CD4-positive, alpha-beta T cell (primary cell): Measurements from ENCODE around the gene IPCEF1. TPM values are rescaled to one million over a fixed set of nuclear protein-coding genes. Genes with fewer than 3 reads are reported as not detected.

Experiments used
- ATAC-seq: fragments of 200-7000 bp; cut with Tn5 transposase; one replicate; pipeline ENCODE4 v1.10.0; 2022; ENCODE audit warnings: mild to moderate bottlenecking; ENCODE audit not compliant: poor library complexity
- CTCF ChIA-PET: fragments of 350-600 bp; sonication (Branson Sonifier 250); formaldehyde crosslinking; loops from one replicate; lab custom pipeline; 2021; ENCODE audit warnings: antibody characterized with exemption, inconsistent platforms; lab: Charles Lee
- POLR2A ChIA-PET: fragments of 350-600 bp; sonication (Branson Sonifier 250); formaldehyde crosslinking; loops from one replicate; lab custom pipeline; 2021; ENCODE audit warnings: antibody characterized with exemption, inconsistent platforms; lab: Charles Lee
- DNase-seq, 14 experiments: peaks; one replicate each; pipeline ENCODE4 v3.0.0-alpha.2; 2013 to 2020; ENCODE audit warnings: mixed read lengths in 2 of 14
- H3K27ac ChIP-seq, 2 donors: one replicate each; pipeline versions ENCODE4 v1.5.1 to v1.7.0; 2013; ENCODE audit warnings: low read length in 2 of 2, low read depth in 1 of 2, mild to moderate bottlenecking in 1 of 2
- H3K27me3 ChIP-seq, 2 experiments: 1 replicate in 1 of 2; 2 replicates in 1 of 2; pipeline versions ENCODE4 v1.6.1 to v1.7.0; 2013; ENCODE audit warnings: low read length in 2 of 2, control low read depth in 1 of 2, mild to moderate bottlenecking in 1 of 2, moderate library complexity in 1 of 2; ENCODE audit not compliant: insufficient read depth in 2 of 2, control insufficient read depth in 1 of 2
- H3K36me3 ChIP-seq: one replicate; pipeline ENCODE4 v1.6.1; 2013; ENCODE audit warnings: low read length, control low read depth; ENCODE audit not compliant: insufficient read depth
- H3K4me1 ChIP-seq: one replicate; pipeline ENCODE4 v1.6.1; 2013; ENCODE audit warnings: low read length, control low read depth; ENCODE audit not compliant: insufficient read depth
- H3K4me3 ChIP-seq: one replicate; pipeline ENCODE4 v1.5.1; 2013; ENCODE audit warnings: mild to moderate bottlenecking, low read length, moderate library complexity
- H3K9me3 ChIP-seq, 2 experiments: 1 replicate in 1 of 2; 2 replicates in 1 of 2; pipeline versions ENCODE4 v1.6.1 to v1.7.0; 2013; ENCODE audit warnings: low read length in 2 of 2, mild to moderate bottlenecking in 2 of 2, control low read depth in 1 of 2, moderate library complexity in 1 of 2; ENCODE audit not compliant: control insufficient read depth in 1 of 2, insufficient read depth in 1 of 2
- H3K27ac Mint-ChIP-seq: one replicate; pipeline ENCODE4 v1.8.0; 2020; ENCODE audit warnings: mixed read lengths
- H3K27me3 Mint-ChIP-seq: one replicate; pipeline ENCODE4 v1.8.0; 2021; ENCODE audit warnings: mixed read lengths
- H3K36me3 Mint-ChIP-seq: one replicate; pipeline ENCODE4 v1.8.0; 2021; ENCODE audit warnings: low read depth, mixed read lengths
- H3K4me1 Mint-ChIP-seq: one replicate; pipeline ENCODE4 v1.8.0; 2021; ENCODE audit warnings: low read depth, mixed read lengths
- H3K4me3 Mint-ChIP-seq: one replicate; pipeline ENCODE4 v1.8.0; 2020; ENCODE audit warnings: mild to moderate bottlenecking, mixed read lengths
- H3K9me3 Mint-ChIP-seq: one replicate; pipeline ENCODE4 v1.8.0; 2020; ENCODE audit warnings: mixed read lengths
- intact Hi-C, 2 experiments: fragments of 100-400 bp; cut with DNase I in 1 of 2; cut with micrococcal nuclease in 1 of 2; formaldehyde crosslinking; loops; one replicate each; pipeline versions ENCODE4 v1.15.1 to v1.9.0; 2023 to 2025; cut with DNase I, micrococcal nuclease
- total RNA-seq, 174 experiments: library from RNA in 2 of 174; stranded (reverse) in 2 of 174; gene quantifications; one replicate each; pipeline ENCODE4 v1.2.3 and lab custom pipeline; 2021 to 2026
- TF ChIP-seq, protein P1 (sequence below): fragments of 200-600 bp; IDR thresholded peaks from one replicate; pipeline ENCODE4 v1.8.0; 2022; ENCODE audit warnings: antibody characterized with exemption, mild to moderate bottlenecking

Gene IPCEF1
- total RNA-seq, 2 experiments from 2014 or later = 92.4 to 96.8 TPM

DNA sequence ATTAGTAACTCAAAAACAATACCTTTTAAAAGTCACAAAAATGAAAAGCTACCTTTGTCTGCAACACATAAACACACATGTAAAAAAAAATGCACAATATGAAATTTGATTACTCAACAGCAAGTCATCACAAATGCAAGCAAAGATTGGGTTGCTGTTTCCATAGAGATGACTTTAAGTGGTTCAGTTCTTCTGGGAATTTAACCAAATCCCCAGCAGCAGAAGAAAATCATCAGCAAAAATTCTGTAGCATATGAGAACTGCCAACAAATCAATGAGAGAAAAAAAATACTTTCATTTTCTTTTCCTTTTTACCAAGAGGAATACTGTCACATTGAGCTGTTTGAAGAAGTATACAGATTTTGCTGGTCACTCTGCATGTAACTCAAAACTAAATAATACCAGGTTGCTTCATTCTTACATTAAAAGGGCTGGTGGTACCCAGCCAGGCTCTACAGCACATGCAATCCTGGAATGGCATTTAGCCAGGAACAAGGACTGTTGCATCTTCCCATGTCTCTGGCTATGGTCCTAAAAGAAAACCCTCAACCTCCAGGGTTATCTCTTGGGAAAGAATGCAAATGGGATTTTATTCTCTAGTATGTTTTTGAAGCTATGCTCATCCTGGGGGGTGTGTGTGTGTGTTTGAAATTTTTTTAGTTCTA is 159.3 kb downstream of the IPCEF1 start:
- Histone ChIP-seq H3K4me1 (peaks cover 5% of the 10 kb centered on the region), H3K36me3 (peaks cover 71% of the 10 kb centered on the region), H3K4me3 (no peak overlapping the region), H3K27me3 (no peaks in the 10 kb centered on the region), H3K9me3 (no peaks in the 10 kb centered on the region), H3K27ac (peak overlapping the region in 1 of 2 donors; percentile 32)
- ATAC-seq (no peak), DNase-seq (no peak)
- H3K9me3 Mint-ChIP-seq = peaks cover 3% of the 10 kb centered on the region
- intact Hi-C loops = no loop called here
- TF ChIP-seq, protein P1, sequence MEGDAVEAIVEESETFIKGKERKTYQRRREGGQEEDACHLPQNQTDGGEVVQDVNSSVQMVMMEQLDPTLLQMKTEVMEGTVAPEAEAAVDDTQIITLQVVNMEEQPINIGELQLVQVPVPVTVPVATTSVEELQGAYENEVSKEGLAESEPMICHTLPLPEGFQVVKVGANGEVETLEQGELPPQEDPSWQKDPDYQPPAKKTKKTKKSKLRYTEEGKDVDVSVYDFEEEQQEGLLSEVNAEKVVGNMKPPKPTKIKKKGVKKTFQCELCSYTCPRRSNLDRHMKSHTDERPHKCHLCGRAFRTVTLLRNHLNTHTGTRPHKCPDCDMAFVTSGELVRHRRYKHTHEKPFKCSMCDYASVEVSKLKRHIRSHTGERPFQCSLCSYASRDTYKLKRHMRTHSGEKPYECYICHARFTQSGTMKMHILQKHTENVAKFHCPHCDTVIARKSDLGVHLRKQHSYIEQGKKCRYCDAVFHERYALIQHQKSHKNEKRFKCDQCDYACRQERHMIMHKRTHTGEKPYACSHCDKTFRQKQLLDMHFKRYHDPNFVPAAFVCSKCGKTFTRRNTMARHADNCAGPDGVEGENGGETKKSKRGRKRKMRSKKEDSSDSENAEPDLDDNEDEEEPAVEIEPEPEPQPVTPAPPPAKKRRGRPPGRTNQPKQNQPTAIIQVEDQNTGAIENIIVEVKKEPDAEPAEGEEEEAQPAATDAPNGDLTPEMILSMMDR = no peak
- ChIA-PET POLR2A (interaction anchor here (0.7 to 0.9 kb wide), 2 partner anchors 46 to 80 kb away, joined by 3 to 4 read pairs; no protein-coding TSS in a partner anchor), CTCF (interaction anchor here (0.9 to 1.0 kb wide), 2 partner anchors 38 to 80 kb away, joined by 3 to 5 read pairs; no protein-coding TSS in a partner anchor)
- H3K27me3 Mint-ChIP-seq = no peaks in the 10 kb centered on the region
- H3K27ac Mint-ChIP-seq = peak overlapping the region; percentile 5
- H3K4me3 Mint-ChIP-seq = no peak overlapping the region
- peaks cover 77% of the 10 kb centered on the region for H3K4me1 Mint-ChIP-seq
- peaks cover 93% of the 10 kb centered on the region for H3K36me3 Mint-ChIP-seq

DNA sequence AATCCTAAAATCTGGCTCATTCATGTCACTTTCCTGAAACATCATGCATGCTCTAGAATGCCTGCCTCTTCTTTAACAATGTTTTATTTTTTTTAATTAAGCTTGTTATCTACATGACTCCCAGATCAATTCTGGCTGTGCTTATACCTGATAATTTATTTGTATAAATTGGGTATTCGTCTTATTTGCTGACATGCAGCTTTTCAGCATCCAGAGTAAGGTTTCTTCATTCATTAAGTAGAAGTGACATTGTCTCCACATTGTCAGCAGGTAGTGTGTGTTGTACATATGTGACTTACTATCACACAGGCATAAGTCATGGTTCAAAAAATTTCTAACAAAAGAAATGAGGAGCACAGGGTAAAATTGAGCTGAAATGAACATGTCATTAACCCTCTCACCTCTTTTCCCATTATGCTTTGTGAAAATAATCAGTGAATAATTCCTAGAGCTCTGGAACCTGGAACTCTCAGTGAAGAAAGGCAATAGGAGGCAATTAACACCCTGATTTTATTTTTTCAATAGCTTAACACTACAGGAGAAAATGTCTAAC is 160.2 kb downstream of the IPCEF1 start:
- no peaks in the 10 kb centered on the region for H3K27me3 ChIP-seq
- no peaks in the 10 kb centered on the region for H3K9me3 ChIP-seq
- POLR2A ChIA-PET = interaction anchor here (0.7 kb wide), 1 partner anchor 47 kb away, joined by 3 read pairs; no protein-coding TSS in a partner anchor
- DNase-seq (no peak), ATAC-seq (no peak)
- peaks cover 3% of the 10 kb centered on the region for H3K9me3 Mint-ChIP-seq
- peaks cover 68% of the 10 kb centered on the region for H3K36me3 ChIP-seq
- H3K4me1 Mint-ChIP-seq = peaks cover 75% of the 10 kb centered on the region
- peaks cover 5% of the 10 kb centered on the region for H3K4me1 ChIP-seq
- intact Hi-C loops = no loop called here
- H3K4me3 ChIP-seq = no peak overlapping the region
- no peak overlapping the region for H3K27ac ChIP-seq
- TF ChIP-seq, protein P1 = no peak
- peak overlapping the region; percentile 39 for H3K27ac Mint-ChIP-seq
- no peak overlapping the region for H3K4me3 Mint-ChIP-seq
- CTCF ChIA-PET = interaction anchor here (0.9 to 1.0 kb wide), 2 partner anchors 37 to 81 kb away, joined by 3 to 5 read pairs; no protein-coding TSS in a partner anchor
- H3K27me3 Mint-ChIP-seq = no peaks in the 10 kb centered on the region
- peaks cover 93% of the 10 kb centered on the region for H3K36me3 Mint-ChIP-seq

DNA sequence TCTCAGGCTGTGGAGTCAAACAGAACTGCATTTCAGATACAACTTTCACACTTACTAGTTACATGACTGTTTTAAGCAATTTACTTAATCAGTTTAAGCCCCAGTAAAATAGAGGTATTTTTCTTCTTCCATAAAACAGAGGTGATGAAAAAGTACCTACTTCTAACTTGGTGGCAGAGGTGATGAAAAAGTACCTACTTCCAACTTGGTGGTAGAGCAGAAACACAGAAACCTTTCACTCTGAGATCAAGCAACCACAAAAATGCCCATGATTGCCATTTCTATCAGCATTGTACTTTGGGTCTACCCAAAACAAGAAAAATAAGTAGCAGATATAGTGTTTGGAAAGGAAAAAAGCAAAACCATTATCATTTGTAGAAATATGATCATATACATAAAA is 168.9 kb downstream of the IPCEF1 start:
- peaks cover 93% of the 10 kb centered on the region for H3K36me3 Mint-ChIP-seq
- ChIA-PET CTCF (interaction anchor here (1.0 kb wide), 1 partner anchor 90 kb away, joined by 3 read pairs; no protein-coding TSS in a partner anchor), POLR2A (no interaction called here)
- H3K9me3 Mint-ChIP-seq = peaks cover 6% of the 10 kb centered on the region
- ATAC-seq = no peak
- no peaks in the 10 kb centered on the region for H3K4me1 ChIP-seq
- peaks cover 31% of the 10 kb centered on the region for H3K36me3 ChIP-seq
- H3K4me3 ChIP-seq = no peak overlapping the region
- no peak for DNase-seq
- H3K4me3 Mint-ChIP-seq = no peak overlapping the region
- no peak overlapping the region for H3K27ac ChIP-seq
- H3K9me3 ChIP-seq = no peaks in the 10 kb centered on the region
- H3K27ac Mint-ChIP-seq = peak overlapping the region; percentile 11
- no peaks in the 10 kb centered on the region for H3K27me3 ChIP-seq
- intact Hi-C loops = no loop called here
- TF ChIP-seq, protein P1 = no peak
- no peaks in the 10 kb centered on the region for H3K27me3 Mint-ChIP-seq
- peaks cover 63% of the 10 kb centered on the region for H3K4me1 Mint-ChIP-seq
